Skeletal muscle tissue (tissue), 4 donors: ENCODE measurements around the gene SAMD7. TPM values are rescaled to one million over a fixed set of nuclear protein-coding genes. Genes with fewer than 3 reads are reported as not detected.

Experiments
- H3K27ac ChIP-seq: one replicate; pipeline ENCODE4 v1.7.0; 2013; ENCODE audit warnings: mild to moderate bottlenecking, low read depth, low read length, inconsistent platforms
- H3K27me3 ChIP-seq, 3 donors: one replicate each; pipeline ENCODE4 v1.7.0; 2013; ENCODE audit warnings: low read length in 3 of 3; ENCODE audit not compliant: control insufficient read depth in 3 of 3, insufficient read depth in 3 of 3
- H3K36me3 ChIP-seq, 3 donors: one replicate each; pipeline ENCODE4 v1.7.0; 2013; ENCODE audit warnings: low read length in 3 of 3; ENCODE audit not compliant: control insufficient read depth in 3 of 3, insufficient read depth in 3 of 3
- H3K4me1 ChIP-seq, 3 donors: one replicate each; pipeline ENCODE4 v1.7.0; 2013; ENCODE audit warnings: low read length in 3 of 3, mild to moderate bottlenecking in 3 of 3; ENCODE audit not compliant: control insufficient read depth in 3 of 3, insufficient read depth in 3 of 3
- H3K4me3 ChIP-seq, 3 donors: one replicate each; pipeline ENCODE4 v1.7.0; 2013; ENCODE audit warnings: low read length in 3 of 3
- H3K9ac ChIP-seq, 3 donors: one replicate each; pipeline ENCODE4 v1.7.0; 2013; ENCODE audit warnings: low read length in 3 of 3, mild to moderate bottlenecking in 3 of 3, moderate library complexity in 2 of 3, low read depth in 1 of 3
- H3K9me3 ChIP-seq, 3 donors: one replicate each; pipeline ENCODE4 v1.7.0; 2013; ENCODE audit warnings: low read length in 3 of 3; ENCODE audit not compliant: control insufficient read depth in 3 of 3
- total RNA-seq: library from RNA; depleted of rRNA; stranded (reverse); fragments of >200 nt; gene quantifications from one replicate; pipeline ENCODE4 v1.2.3, GENCODE V29; 2014
- donor health status: Osteomylitis.

Gene SAMD7
- total RNA-seq = not detected

- no peak within 1 kb of the TSS for H3K27ac ChIP-seq
- H3K27me3 ChIP-seq = peaks cover 0 to 3% (median 0%) of the 10 kb centered on the region in 3 donors
- H3K9me3 ChIP-seq = peaks cover 0 to 2% (median 0%) of the 10 kb centered on the region in 3 donors
These were observed at the start of gene SAMD7 for GRCh38 chr3:169911272-169911671. Gene SAMD7, plus strand, starts transcription at chr3:169911572. Its CDS starts 7,927 bp downstream, at chr3:169919499.

GRCh38 chr3:169861871-169862270, 49.5 kb upstream of the SAMD7 start:
- H3K4me1 ChIP-seq = no peaks in the 10 kb centered on the region
- H3K27me3 ChIP-seq = peaks cover 0 to 3% (median 0%) of the 10 kb centered on the region in 3 donors
- H3K9ac ChIP-seq = no peak overlapping the region
- no peak overlapping the region for H3K27ac ChIP-seq
- no peaks in the 10 kb centered on the region for H3K36me3 ChIP-seq
- no peak overlapping the region for H3K4me3 ChIP-seq
- no peaks in the 10 kb centered on the region for H3K9me3 ChIP-seq

More at GRCh38 chr3:169911272-169911671, at the start of gene SAMD7:
- Histone ChIP-seq H3K4me1 (no peaks in the 10 kb centered on the region), H3K9ac (no peak within 1 kb of the TSS), H3K4me3 (no peak within 1 kb of the TSS), H3K36me3 (no peaks in the 10 kb centered on the region)

GRCh38 chr3:169863458-169863899, 47.9 kb upstream of the SAMD7 start:
- Histone ChIP-seq H3K9ac (no peak overlapping the region), H3K27ac (no peak overlapping the region), H3K27me3 (peaks cover 0 to 3% (median 0%) of the 10 kb centered on the region in 3 donors), H3K4me3 (no peak overlapping the region), H3K4me1 (no peaks in the 10 kb centered on the region), H3K9me3 (no peaks in the 10 kb centered on the region), H3K36me3 (no peaks in the 10 kb centered on the region)

- H3K4me3 ChIP-seq = no peak overlapping the region
These were observed 47.1 kb upstream of the SAMD7 start for GRCh38 chr3:169864270-169864669.

GRCh38 chr3:169865176-169865767, 46.1 kb upstream of the SAMD7 start:
- no peaks in the 10 kb centered on the region for H3K4me1 ChIP-seq
- H3K27me3 ChIP-seq = peaks cover 0 to 3% (median 0%) of the 10 kb centered on the region in 3 donors
- no peak overlapping the region for H3K9ac ChIP-seq
- no peaks in the 10 kb centered on the region for H3K36me3 ChIP-seq
- no peaks in the 10 kb centered on the region for H3K9me3 ChIP-seq
- H3K27ac ChIP-seq = no peak overlapping the region
- H3K4me3 ChIP-seq = no peak overlapping the region

More at GRCh38 chr3:169864270-169864669, 47.1 kb upstream of the SAMD7 start:
- no peaks in the 10 kb centered on the region for H3K9me3 ChIP-seq
- H3K27ac ChIP-seq = no peak overlapping the region
- H3K27me3 ChIP-seq = peaks cover 0 to 3% (median 0%) of the 10 kb centered on the region in 3 donors
- H3K36me3 ChIP-seq = no peaks in the 10 kb centered on the region
- no peaks in the 10 kb centered on the region for H3K4me1 ChIP-seq
- no peak overlapping the region for H3K9ac ChIP-seq

GRCh38 chr3:169867584-169868210, 43.7 kb upstream of the SAMD7 start:
- no peak overlapping the region for H3K4me3 ChIP-seq
- no peaks in the 10 kb centered on the region for H3K4me1 ChIP-seq
- H3K27ac ChIP-seq = no peak overlapping the region
- H3K36me3 ChIP-seq = no peaks in the 10 kb centered on the region
- H3K9me3 ChIP-seq = no peaks in the 10 kb centered on the region
- no peak overlapping the region for H3K9ac ChIP-seq
- no peaks in the 10 kb centered on the region for H3K27me3 ChIP-seq

- Histone ChIP-seq H3K27me3 (no peaks in the 10 kb centered on the region), H3K27ac (no peak overlapping the region)
These were observed 43.0 kb upstream of the SAMD7 start for GRCh38 chr3:169868369-169868768.

GRCh38 chr3:169869484-169870220, 41.7 kb upstream of the SAMD7 start, which contains the start of gene LRRC31:
Gene LRRC31, minus strand, starts transcription at chr3:169869935. Its CDS starts 128 bp downstream, at chr3:169869807.
- Histone ChIP-seq H3K9ac (no peak within 1 kb of the TSS), H3K27ac (no peak within 1 kb of the TSS), H3K4me1 (no peaks in the 10 kb centered on the region), H3K9me3 (no peaks in the 10 kb centered on the region), H3K27me3 (no peaks in the 10 kb centered on the region), H3K36me3 (no peaks in the 10 kb centered on the region), H3K4me3 (no peak within 1 kb of the TSS)

More at GRCh38 chr3:169868369-169868768, 43.0 kb upstream of the SAMD7 start:
- Histone ChIP-seq H3K4me3 (no peak overlapping the region), H3K9ac (no peak overlapping the region), H3K36me3 (no peaks in the 10 kb centered on the region), H3K4me1 (no peaks in the 10 kb centered on the region), H3K9me3 (no peaks in the 10 kb centered on the region)

- Histone ChIP-seq H3K4me1 (no peaks in the 10 kb centered on the region), H3K27ac (no peak overlapping the region), H3K36me3 (no peaks in the 10 kb centered on the region), H3K9ac (no peak overlapping the region), H3K27me3 (no peaks in the 10 kb centered on the region), H3K9me3 (no peaks in the 10 kb centered on the region), H3K4me3 (no peak overlapping the region)
These were observed 40.1 kb upstream of the SAMD7 start for GRCh38 chr3:169871129-169871886.
